GM12878 (cell line): ENCODE measurements around the gene CBFA2T3. TPM values are rescaled to one million over a fixed set of nuclear protein-coding genes. Genes with fewer than 3 reads are reported as not detected.

Experiments
- ATAC-seq: fragments of 200-7000 bp; cut with Tn5 transposase; 3 replicates; pipeline ENCODE4 v1.9.1; 2020; ENCODE audit warnings: mild to moderate bottlenecking, moderate library complexity
- BruUV-seq: library from RNA; stranded (reverse); fragments of 400-500 nt; replicated peaks from 2 replicates; lab custom pipeline; 2021; lab: Mats Ljungman, UMichigan
- CTCF ChIA-PET: fragments of 300-600 bp; sonication (Branson Sonifier 250); formaldehyde crosslinking; extraction: SDS; loops from one replicate; lab custom pipeline; 2021; ENCODE audit warnings: inconsistent platforms; lab: Yijun Ruan, JAX
- POLR2A ChIA-PET: fragments of 350-600 bp; formaldehyde crosslinking; extraction: SDS; loops from one replicate; lab custom pipeline; 2021; ENCODE audit warnings: inconsistent platforms; lab: Charles Lee
- RAD21 ChIA-PET: fragments of 300-600 bp; sonication (Branson Sonifier 250); formaldehyde crosslinking; loops from one replicate; lab custom pipeline; 2023; ENCODE audit warnings: antibody characterized with exemption; ENCODE audit not compliant: unreplicated experiment; lab: Charles Lee
- SMC1A ChIA-PET: fragments of 300-600 bp; sonication (Branson Sonifier 250); formaldehyde crosslinking; loops from one replicate; lab custom pipeline; 2023; ENCODE audit not compliant: unreplicated experiment, uncharacterized antibody; lab: Charles Lee
- DNase-seq: peaks from one replicate; pipeline ENCODE4 v3.0.0-alpha.2; 2011; ENCODE audit warnings: low read depth, low spot score
- FAIRE-seq: peaks from 3 replicates; lab custom pipeline; 2011; peaks lifted over from hg19 to GRCh38; lab: Jason Lieb, UNC
- H2AFZ ChIP-seq: 2 replicates; pipeline ENCODE4 v1.6.0; 2011; ENCODE audit warnings: low read depth, low read length, control low read depth; ENCODE audit not compliant: control insufficient read depth
- H3K27ac ChIP-seq: 2 replicates; pipeline ENCODE4 v1.5.1; 2011; ENCODE audit warnings: control low read depth; ENCODE audit not compliant: control insufficient read depth, insufficient read depth
- H3K27me3 ChIP-seq, 2 experiments: replicated peaks in 1 of 2; 2 replicates each; pipeline versions ENCODE4 v1.6.0 to v1.6.1; 2011; ENCODE audit warnings: low read length in 1 of 2; ENCODE audit not compliant: control insufficient read depth in 2 of 2, insufficient read depth in 2 of 2
- H3K36me3 ChIP-seq, 2 experiments: 2 replicates each; pipeline ENCODE4 v1.5.1; 2011; ENCODE audit warnings: low read length in 1 of 2; ENCODE audit not compliant: control insufficient read depth in 2 of 2, insufficient read depth in 2 of 2
- H3K4me1 ChIP-seq: 2 replicates; pipeline ENCODE4 v1.6.1; 2011; ENCODE audit warnings: mild to moderate bottlenecking, low read length, moderate library complexity, mixed read lengths; ENCODE audit not compliant: control insufficient read depth, insufficient read depth
- H3K4me2 ChIP-seq: 2 replicates; pipeline ENCODE4 v1.6.0; 2011; ENCODE audit warnings: control low read depth; ENCODE audit not compliant: control insufficient read depth, insufficient read depth
- H3K4me3 ChIP-seq: fragments of 200-600 bp; sonication (generic); 2 replicates; pipeline ENCODE4 v1.5.1; 2016
- H3K79me2 ChIP-seq: 2 replicates; pipeline ENCODE4 v1.6.0; 2011; ENCODE audit warnings: low read length; ENCODE audit not compliant: control insufficient read depth, insufficient read depth
- H3K9ac ChIP-seq: 2 replicates; pipeline ENCODE4 v1.8.0; 2011; ENCODE audit warnings: low read length, control low read depth, mixed read lengths; ENCODE audit not compliant: control insufficient read depth, insufficient read depth
- H3K9me3 ChIP-seq: replicated peaks from 3 replicates; pipeline ENCODE4 v1.5.1; 2011; ENCODE audit warnings: mild to moderate bottlenecking, low read length; ENCODE audit not compliant: control insufficient read depth, insufficient read depth
- H4K20me1 ChIP-seq: 2 replicates; pipeline ENCODE4 v1.6.0; 2011; ENCODE audit not compliant: control insufficient read depth, insufficient read depth
- BCL11A ChIP-seq: IDR thresholded peaks from 2 replicates; pipeline ENCODE4 v1.6.1; 2011; ENCODE audit warnings: low read depth, low read length
- CBX3 ChIP-seq: fragments of 200-600 bp; sonication (generic); IDR thresholded peaks from 2 replicates; pipeline ENCODE4 v1.6.1; 2016; ENCODE audit warnings: low read depth, borderline replicate concordance
- CHD4 ChIP-seq: fragments of 200-600 bp; sonication (generic); IDR thresholded peaks from 2 replicates; pipeline ENCODE4 v1.6.1; 2016; ENCODE audit warnings: mild to moderate bottlenecking
- CREB1 ChIP-seq: IDR thresholded peaks from 2 replicates; pipeline ENCODE4 v1.6.1; 2012; ENCODE audit warnings: low read depth, mild to moderate bottlenecking, inconsistent platforms
- FOS ChIP-seq: IDR thresholded peaks from 3 replicates; pipeline ENCODE4 v1.6.1; 2011; ENCODE audit warnings: borderline replicate concordance; ENCODE audit not compliant: insufficient read length; ENCODE audit errors: extremely low read depth
- FOXK2 ChIP-seq: fragments of 450-650 bp; IDR thresholded peaks from 2 replicates; pipeline ENCODE4 v1.6.1; 2017; ENCODE audit warnings: mild to moderate bottlenecking, moderate library complexity
- NFXL1 ChIP-seq: fragments of 450-650 bp; IDR thresholded peaks from 2 replicates; pipeline ENCODE4 v1.6.1; 2017; ENCODE audit warnings: antibody characterized with exemption, mild to moderate bottlenecking, borderline replicate concordance
- SUZ12 ChIP-seq: fragments of 200-600 bp; sonication (generic); IDR thresholded peaks from one replicate; pipeline ENCODE4 v1.6.1; 2018; ENCODE audit warnings: antibody characterized with exemption, mild to moderate bottlenecking; ENCODE audit not compliant: unreplicated experiment
- WGBS: methylation state at CpG from one replicate; pipeline ENCODE4 v1.1.6; 2016; ENCODE audit warnings: low lambda C conversion rate; ENCODE audit not compliant: insufficient replicate concordance, insufficient coverage; ENCODE audit errors: missing lambda C conversion rate; 5-methylcytosine and 5-hydroxymethylcytosine counted together
- in situ Hi-C: fragments of 300-500 bp; cut with MboI; formaldehyde crosslinking; loops from 9 replicates; pipeline ENCODE4 v1.14.3; 2018; ENCODE audit warnings: mixed read lengths
- intact Hi-C: fragments of 100-400 bp; cut with micrococcal nuclease; formaldehyde crosslinking; loops from one replicate; pipeline ENCODE4 v1.14.2; 2022; ENCODE audit not compliant: unreplicated experiment
- polyA plus RNA-seq, 11 experiments: library from polyadenylated mRNA; depleted of rRNA in 4 of 11; unstranded in 6 of 11; stranded (reverse) in 5 of 11; fragments of >200 nt; fragmentation: Nextera tagmentation in 4 of 11; fragmentation: Illumina TruSeq in 1 of 11; extraction: Ambion mirVana in 4 of 11; extraction: Trizol in 1 of 11; gene quantifications; 1 replicate in 1 of 11; 2 replicates in 10 of 11; pipeline versions ENCODE4 v1.2.1 to v1.2.3, GENCODE V29; 2011 to 2016; ENCODE audit warnings: inconsistent platforms in 2 of 11, missing spikeins in 2 of 11, low read depth in 1 of 11
- total RNA-seq, 4 experiments: library from RNA; depleted of rRNA in 3 of 4; stranded (reverse); fragments of >200 nt in 3 of 4; fragmentation: Illumina TruSeq in 1 of 4; extraction: Trizol in 1 of 4; gene quantifications; 2 replicates each; pipeline versions ENCODE4 v1.2.1 to v1.2.3, GENCODE V29; 2013 to 2021

Gene CBFA2T3
- total and polyA plus RNA-seq, 10 of the 15 experiments (the other 5 are each of a cell fraction or from before 2014, with no cell fraction given), result 0.69 to 42.6 (median 4.5) TPM

DNA sequence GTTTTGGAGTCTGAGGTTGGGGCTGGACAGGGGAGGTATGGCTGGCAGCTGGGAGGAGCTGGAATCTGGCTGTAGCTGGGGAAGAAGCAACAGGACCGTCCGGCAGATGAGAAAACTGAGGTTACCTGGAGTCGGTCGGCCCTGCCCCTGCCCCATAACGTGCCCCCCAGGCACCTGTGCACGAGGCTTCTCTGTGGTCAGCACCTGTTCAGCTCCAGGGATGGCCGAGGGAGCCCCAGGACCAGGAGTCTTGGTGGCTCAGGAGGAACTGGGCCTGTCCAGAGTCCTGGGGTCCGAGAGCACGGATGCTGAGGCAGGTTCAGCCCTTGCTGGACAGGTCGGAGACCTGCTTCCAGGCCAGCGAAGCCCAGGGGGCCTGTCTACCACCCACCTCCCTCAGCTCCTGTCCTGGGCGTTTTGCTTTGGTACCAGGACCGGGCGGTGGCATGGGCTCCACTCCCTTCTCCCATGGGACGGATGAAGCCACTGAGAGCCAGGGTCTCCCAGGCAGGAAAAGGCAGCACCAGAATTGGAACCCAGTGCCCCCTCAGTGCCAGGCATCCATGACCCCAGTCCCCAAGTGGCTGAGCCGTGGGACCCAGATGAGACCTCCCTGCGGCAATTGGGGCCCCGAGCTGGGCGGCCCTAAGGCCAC is 17.1 kb upstream of the CBFA2T3 start (continued):
- TF ChIP-seq CREB1 (no peak), SUZ12 (no peak), CHD4 (no peak), CBX3 (no peak), FOXK2 (no peak), BCL11A (no peak)

DNA sequence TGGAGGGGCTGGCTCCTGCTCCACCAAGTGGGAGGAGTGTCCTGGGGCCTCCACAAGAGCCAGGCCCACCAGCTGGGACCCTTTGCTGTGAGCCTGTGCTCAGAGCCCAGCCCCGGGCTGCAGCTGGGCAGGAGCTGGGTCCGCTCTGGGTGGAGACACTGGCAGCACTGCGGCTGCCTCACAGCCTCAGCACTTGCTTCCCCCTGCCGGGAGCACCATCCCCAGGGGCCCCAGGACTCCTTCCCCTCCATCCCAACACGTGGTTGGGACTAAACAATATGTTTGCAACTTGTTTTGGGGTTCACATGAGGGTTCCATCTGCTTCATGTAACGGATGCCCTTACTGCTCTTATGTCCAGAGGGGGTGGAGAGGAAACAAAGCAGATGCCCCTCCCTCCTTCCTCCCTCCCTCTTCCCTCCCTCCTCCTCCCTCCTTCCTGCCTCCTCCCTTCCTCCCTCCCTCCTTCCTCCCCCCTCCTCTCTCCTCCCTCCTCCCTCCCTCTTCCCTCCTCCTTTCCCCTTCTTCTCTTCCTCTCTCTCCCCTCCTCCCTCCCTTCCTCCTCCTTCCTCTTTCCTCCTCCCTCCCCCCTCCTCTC is 16.3 kb upstream of the CBFA2T3 start:
- 13% methylated on average over 6 of the region's 6 CpGs for WGBS
- Histone ChIP-seq H3K79me2 (no peaks in the 10 kb centered on the region), H3K9me3 (peaks cover 10% of the 10 kb centered on the region), H3K4me2 (no peak overlapping the region), H4K20me1 (no peaks in the 10 kb centered on the region), H3K4me3 (no peak overlapping the region), H3K36me3 (no peaks in the 10 kb centered on the region), H3K27me3 (no peaks in the 10 kb centered on the region), H2AFZ (no peak overlapping the region; the same call in none of the 2 replicates), H3K27ac (no peak overlapping the region), H3K4me1 (peaks cover 7% of the 10 kb centered on the region), H3K9ac (no peak overlapping the region)
- ATAC-seq, result peak; percentile 49
- ChIA-PET CTCF (no interaction called here), POLR2A (no interaction called here), SMC1A (no interaction called here), RAD21 (no interaction called here)
- intact Hi-C loops, result no loop called here
- no peak for DNase-seq
- no TSS peak for BruUV-seq
- no peak for TF ChIP-seq FOS
- peak; percentile 75; the same call in 1 of the 2 replicates for TF ChIP-seq NFXL1
- no peak for FAIRE-seq
- in situ Hi-C loops, result no loop called here
